H1 (cell line): Measurements from ENCODE around the gene ZNF451. TPM values are rescaled to one million over a fixed set of nuclear protein-coding genes. Genes with fewer than 3 reads are reported as not detected.

Source experiments
- CTCF ChIA-PET: fragments of 300-600 bp; sonication (Branson Sonifier 250); formaldehyde crosslinking; loops from one replicate; lab custom pipeline; 2021; ENCODE audit not compliant: partially characterized antibody; lab: Charles Lee
- POLR2A ChIA-PET: fragments of 300-600 bp; sonication (Branson Sonifier 250); formaldehyde crosslinking; loops from one replicate; lab custom pipeline; 2021; ENCODE audit warnings: inconsistent platforms; ENCODE audit not compliant: partially characterized antibody; lab: Charles Lee
- DNase-seq, 2 experiments: peaks; one replicate each; pipeline versions ENCODE4 v3.0.0 to v3.0.0-alpha.2; 2010 to 2022; ENCODE audit warnings: low spot score in 2 of 2, low read depth in 1 of 2, mixed read lengths in 1 of 2
- FAIRE-seq: peaks from 2 replicates; lab custom pipeline; 2011; peaks lifted over from hg19 to GRCh38; lab: Jason Lieb, UNC
- H2AFZ ChIP-seq: 2 replicates; pipeline ENCODE4 v1.8.1; 2012; ENCODE audit warnings: low read length, inconsistent platforms
- H2AK5ac ChIP-seq: 2 replicates; pipeline ENCODE4 v1.6.1; 2013; ENCODE audit warnings: low read depth, low read length
- H2BK120ac ChIP-seq: replicated peaks from 2 replicates; pipeline ENCODE3; 2013; ENCODE audit warnings: low read depth, low read length, inconsistent platforms
- H2BK12ac ChIP-seq: 2 replicates; pipeline ENCODE4 v1.6.1; 2013; ENCODE audit warnings: low read depth, low read length
- H2BK15ac ChIP-seq: 2 replicates; pipeline ENCODE4 v1.6.1; 2013; ENCODE audit warnings: low read length
- H2BK20ac ChIP-seq: 2 replicates; pipeline ENCODE4 v1.6.1; 2013; ENCODE audit warnings: low read length
- H2BK5ac ChIP-seq: 2 replicates; pipeline ENCODE4 v1.6.1; 2013; ENCODE audit warnings: low read depth, low read length
- H3K14ac ChIP-seq: 2 replicates; pipeline ENCODE4 v1.6.1; 2013; ENCODE audit warnings: inconsistent platforms; ENCODE audit not compliant: insufficient read length
- H3K18ac ChIP-seq: 2 replicates; pipeline ENCODE4 v1.6.1; 2013; ENCODE audit warnings: low read length; ENCODE audit errors: extremely low read depth
- H3K23ac ChIP-seq: 2 replicates; pipeline ENCODE4 v1.6.1; 2013; ENCODE audit warnings: inconsistent platforms; ENCODE audit not compliant: insufficient read length
- H3K23me2 ChIP-seq: 2 replicates; pipeline ENCODE4 v1.6.1; 2013; ENCODE audit warnings: low read depth, low read length
- H3K27ac ChIP-seq: 2 replicates; pipeline ENCODE4 v1.6.1; 2011; ENCODE audit warnings: low read depth, low read length, inconsistent platforms
- H3K27me3 ChIP-seq, 4 experiments: replicated peaks in 1 of 4; 1 replicate in 1 of 4; 2 replicates in 3 of 4; pipeline versions ENCODE4 v1.6.1 to v1.8.1; 2011 to 2013; ENCODE audit warnings: low read length in 3 of 4, mild to moderate bottlenecking in 3 of 4, inconsistent platforms in 2 of 4, mixed read lengths in 2 of 4, moderate library complexity in 1 of 4; ENCODE audit not compliant: control insufficient read depth in 3 of 4, insufficient read depth in 3 of 4; ENCODE audit errors: extremely low read depth in 1 of 4
- H3K36me3 ChIP-seq, 4 experiments: 2 replicates each; pipeline versions ENCODE4 v1.6.1 to v1.8.1; 2011 to 2013; ENCODE audit warnings: mild to moderate bottlenecking in 4 of 4, low read length in 3 of 4, moderate library complexity in 2 of 4, control low read depth in 1 of 4, inconsistent platforms in 1 of 4; ENCODE audit not compliant: insufficient read depth in 4 of 4, control insufficient read depth in 2 of 4
- H3K4ac ChIP-seq: replicated peaks from 2 replicates; pipeline ENCODE3; 2013; ENCODE audit warnings: low read length, low read depth, mixed read lengths, inconsistent platforms; ENCODE audit not compliant: insufficient read length
- H3K4me1 ChIP-seq, 4 experiments: replicated peaks in 1 of 4; 1 replicate in 1 of 4; 2 replicates in 3 of 4; pipeline versions ENCODE4 v1.6.1 to v1.8.1; 2011 to 2013; ENCODE audit warnings: low read length in 3 of 4, inconsistent platforms in 2 of 4, mixed read lengths in 1 of 4; ENCODE audit not compliant: insufficient read depth in 4 of 4, control insufficient read depth in 3 of 4
- H3K4me2 ChIP-seq, 2 experiments: 2 replicates each; pipeline versions ENCODE4 v1.6.1 to v1.8.1; 2011 to 2013; ENCODE audit warnings: low read depth in 2 of 2, low read length in 2 of 2, control low read depth in 1 of 2, inconsistent platforms in 1 of 2, mild to moderate bottlenecking in 1 of 2; ENCODE audit not compliant: insufficient read depth in 1 of 2
- H3K4me3 ChIP-seq, 4 experiments: fragments of 200-600, 300-600 bp in 1 of 4; sonication (generic), shearing (Covaris generic), sonication (Bioruptor Twin) in 1 of 4; 2 replicates each; pipeline versions ENCODE4 v1.5.1 to v1.8.1; 2011 to 2016; ENCODE audit warnings: low read length in 4 of 4, low read depth in 3 of 4, control low read depth in 2 of 4, inconsistent platforms in 2 of 4, mild to moderate bottlenecking in 2 of 4, mixed read lengths in 1 of 4, moderate library complexity in 1 of 4; ENCODE audit not compliant: insufficient read depth in 2 of 4; ENCODE audit errors: extremely low read depth in 1 of 4
- H3K56ac ChIP-seq: replicated peaks from 2 replicates; pipeline ENCODE3; 2013; ENCODE audit warnings: low read depth, mild to moderate bottlenecking, mixed read lengths, low read length, inconsistent platforms; ENCODE audit not compliant: insufficient read length
- H3K79me1 ChIP-seq: 2 replicates; pipeline ENCODE4 v1.6.1; 2013; ENCODE audit warnings: low read depth, low read length, control low read depth
- H3K79me2 ChIP-seq, 2 experiments: 2 replicates each; pipeline versions ENCODE4 v1.6.1 to v1.8.1; 2012 to 2013; ENCODE audit warnings: low read length in 2 of 2, mild to moderate bottlenecking in 2 of 2, inconsistent platforms in 1 of 2; ENCODE audit not compliant: insufficient read depth in 2 of 2, control insufficient read depth in 1 of 2
- H3K9ac ChIP-seq, 4 experiments: replicated peaks in 1 of 4; 1 replicate in 1 of 4; 2 replicates in 3 of 4; pipeline versions ENCODE4 v1.6.1 to v1.8.1; 2011 to 2013; ENCODE audit warnings: low read depth in 3 of 4, low read length in 3 of 4, control low read depth in 2 of 4, mild to moderate bottlenecking in 2 of 4, moderate library complexity in 2 of 4, inconsistent platforms in 1 of 4; ENCODE audit errors: extremely low read depth in 1 of 4
- H3K9me3 ChIP-seq, 2 experiments: 2 replicates each; pipeline versions ENCODE4 v1.6.1 to v1.8.1; 2012 to 2013; ENCODE audit warnings: mild to moderate bottlenecking in 2 of 2, moderate library complexity in 2 of 2, control low read depth in 1 of 2, inconsistent platforms in 1 of 2, low read depth in 1 of 2, low read length in 1 of 2, mixed read lengths in 1 of 2; ENCODE audit not compliant: insufficient read depth in 2 of 2
- H4K20me1 ChIP-seq, 2 experiments: replicated peaks in 1 of 2; 2 replicates each; pipeline versions ENCODE3 to v1.8.1; 2011 to 2013; ENCODE audit warnings: inconsistent platforms in 2 of 2, low read length in 2 of 2, mild to moderate bottlenecking in 1 of 2; ENCODE audit not compliant: insufficient read depth in 2 of 2, control insufficient read depth in 1 of 2
- H4K5ac ChIP-seq: 2 replicates; pipeline ENCODE4 v1.6.1; 2013; ENCODE audit warnings: low read length, low read depth, mixed read lengths, inconsistent platforms; ENCODE audit not compliant: insufficient read length
- H4K8ac ChIP-seq: 2 replicates; pipeline ENCODE4 v1.8.0; 2013; ENCODE audit warnings: mild to moderate bottlenecking, moderate library complexity, low read length, inconsistent platforms; ENCODE audit not compliant: insufficient read depth; ENCODE audit errors: extremely low read depth
- H4K91ac ChIP-seq: replicated peaks from 2 replicates; pipeline ENCODE3; 2013; ENCODE audit warnings: low read length, mixed read lengths, inconsistent platforms; ENCODE audit not compliant: insufficient read length
- CTBP2 ChIP-seq: IDR thresholded peaks from 2 replicates; pipeline ENCODE4 v1.7.0; 2011; ENCODE audit warnings: borderline replicate concordance, mild to moderate bottlenecking, moderate library complexity, mixed read lengths, low read length; ENCODE audit not compliant: insufficient read depth, insufficient read length
- SUZ12 ChIP-seq: fragments of 200-600 bp; sonication (generic); IDR thresholded peaks from 2 replicates; pipeline ENCODE4 v1.6.1; 2012; ENCODE audit warnings: mild to moderate bottlenecking, inconsistent platforms, low read length, moderate library complexity, mixed read lengths
- WGBS, 2 experiments: shearing (Covaris generic) in 1 of 2; methylation state at CpG; one replicate each; pipeline versions ENCODE4 v1.1.6 to v1.1.7; 2013 to 2015; ENCODE audit warnings: low lambda C conversion rate in 2 of 2, mixed read lengths in 2 of 2, inconsistent platforms in 1 of 2, low coverage in 1 of 2, missing lambda C conversion rate in 1 of 2; ENCODE audit not compliant: insufficient replicate concordance in 2 of 2, insufficient coverage in 1 of 2, insufficient read length in 1 of 2; ENCODE audit errors: extremely low coverage in 1 of 2, missing lambda C conversion rate in 1 of 2; 5-methylcytosine and 5-hydroxymethylcytosine counted together
- polyA plus RNA-seq, 7 experiments: library from polyadenylated mRNA; depleted of rRNA in 3 of 7; stranded (reverse) in 5 of 7; unstranded in 2 of 7; fragments of >200 nt in 5 of 7; fragments of 200-250 nt in 2 of 7; gene quantifications; 1 replicate in 5 of 7; 2 replicates in 1 of 7; 4 replicates in 1 of 7; pipeline versions ENCODE4 v1.2.1 to v1.2.3, GENCODE V29; 2011 to 2013; ENCODE audit warnings: missing spikeins in 2 of 7, mixed read lengths in 2 of 7
- total RNA-seq: library from RNA; stranded (reverse); fragmentation: NEBNext Ultra II Directional; extraction: Animal tissue kit (Norgen Biotek cat#: 25700); gene quantifications from 2 replicates; pipeline ENCODE4 v1.2.1, GENCODE V29; 2021
- TF ChIP-seq, protein P1 (sequence below): IDR thresholded peaks from 2 replicates; pipeline ENCODE4 v1.6.1; 2011; ENCODE audit warnings: low read depth, mild to moderate bottlenecking, low read length; ENCODE audit not compliant: insufficient read depth
- TF ChIP-seq, protein P2 (sequence below): IDR thresholded peaks from 2 replicates; pipeline ENCODE4 v1.6.1; 2011; ENCODE audit warnings: low read length, improper control_type of control experiment

Gene ZNF451
- total and polyA plus RNA-seq, 2 of the 8 experiments (the other 6 are each of a cell fraction or from before 2014, with no cell fraction given) = 10.7 to 56.8 TPM

GRCh38 chr6:57117796-57118195 is 27.8 kb downstream of the ZNF451 start:
- no peak overlapping the region for H3K14ac ChIP-seq
- no peak for FAIRE-seq
- H3K36me3 ChIP-seq = peaks cover 0 to 2% (median 0%) of the 10 kb centered on the region in 4 experiments; a peak in 2 of 8 replicates
- H3K23me2 ChIP-seq = no peaks in the 10 kb centered on the region
- H2BK120ac ChIP-seq = no peak overlapping the region
- DNase-seq = no peak
- no peak overlapping the region for H3K56ac ChIP-seq
- H4K8ac ChIP-seq = no peak overlapping the region
- H3K4ac ChIP-seq = no peak overlapping the region
- no peak overlapping the region for H3K23ac ChIP-seq
- no peak overlapping the region for H3K4me2 ChIP-seq
- no peaks in the 10 kb centered on the region for H3K79me1 ChIP-seq
- H2AFZ ChIP-seq = no peak overlapping the region
- no peaks in the 10 kb centered on the region for H3K4me1 ChIP-seq
- no peak overlapping the region for H3K18ac ChIP-seq
- ChIA-PET CTCF (interaction anchor here (0.7 kb wide), 2 partner anchors 12 to 1169 kb away, joined by 3 to 5 read pairs; no protein-coding TSS in a partner anchor), POLR2A (no interaction called here)
- no peak overlapping the region for H2BK15ac ChIP-seq
- 85% methylated on average over 2 of the region's 2 CpGs; no CpG with 5 or more reads in 1 of the 2 experiments for WGBS, 2 experiments
- H3K27me3 ChIP-seq = no peaks in the 10 kb centered on the region
- H4K91ac ChIP-seq = no peak overlapping the region
- H2BK12ac ChIP-seq = no peak overlapping the region
- TF ChIP-seq CTBP2 (no peak), SUZ12 (no peak)
- TF ChIP-seq, protein P1, sequence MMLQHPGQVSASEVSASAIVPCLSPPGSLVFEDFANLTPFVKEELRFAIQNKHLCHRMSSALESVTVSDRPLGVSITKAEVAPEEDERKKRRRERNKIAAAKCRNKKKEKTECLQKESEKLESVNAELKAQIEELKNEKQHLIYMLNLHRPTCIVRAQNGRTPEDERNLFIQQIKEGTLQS = no peak
- TF ChIP-seq, protein P2, sequence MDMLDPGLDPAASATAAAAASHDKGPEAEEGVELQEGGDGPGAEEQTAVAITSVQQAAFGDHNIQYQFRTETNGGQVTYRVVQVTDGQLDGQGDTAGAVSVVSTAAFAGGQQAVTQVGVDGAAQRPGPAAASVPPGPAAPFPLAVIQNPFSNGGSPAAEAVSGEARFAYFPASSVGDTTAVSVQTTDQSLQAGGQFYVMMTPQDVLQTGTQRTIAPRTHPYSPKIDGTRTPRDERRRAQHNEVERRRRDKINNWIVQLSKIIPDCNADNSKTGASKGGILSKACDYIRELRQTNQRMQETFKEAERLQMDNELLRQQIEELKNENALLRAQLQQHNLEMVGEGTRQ = no peak
- no peak overlapping the region for H3K9ac ChIP-seq
- H2AK5ac ChIP-seq = no peak overlapping the region
- H4K20me1 ChIP-seq = peaks cover 0 to 2% of the 10 kb centered on the region in 2 experiments
- no peak overlapping the region for H3K4me3 ChIP-seq
- no peak overlapping the region for H2BK5ac ChIP-seq
- no peaks in the 10 kb centered on the region for H3K9me3 ChIP-seq
- no peak overlapping the region for H2BK20ac ChIP-seq
- H4K5ac ChIP-seq = no peak overlapping the region
- no peak overlapping the region for H3K27ac ChIP-seq
- peaks cover 0 to 28% of the 10 kb centered on the region in 2 experiments; a peak in 2 of 4 replicates for H3K79me2 ChIP-seq
